ENCODE data around the gene IQCB1.
"Not testable (repeated sequence)": the region's sequence is repeated elsewhere in the genome, so short reads cannot be mapped to it uniquely, and the experiment has no call there.

Gene IQCB1

DNA sequence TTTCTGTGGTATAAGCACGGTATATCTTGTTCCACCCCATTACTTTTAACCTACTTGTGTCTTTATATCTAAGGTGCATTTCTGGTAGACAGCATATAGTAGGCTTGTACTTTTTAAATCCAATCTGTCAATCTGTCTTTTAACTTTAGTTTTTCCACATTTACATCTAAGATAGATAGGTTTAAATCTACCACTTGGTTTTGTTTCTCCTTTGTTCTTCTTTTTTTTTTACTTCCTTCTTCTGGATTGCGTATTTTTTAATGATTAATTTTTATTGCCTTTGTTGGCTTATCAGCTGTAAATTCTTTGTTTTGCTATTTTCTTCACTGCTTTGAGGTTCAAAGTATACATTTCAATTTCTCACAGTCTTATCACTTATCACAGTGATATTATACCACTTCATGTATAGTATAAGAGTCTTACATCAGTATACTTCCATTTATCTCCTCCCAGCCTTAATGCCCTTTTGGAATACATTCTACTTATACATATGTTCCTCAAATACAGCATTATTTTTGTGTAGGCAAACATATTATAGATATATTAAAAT, 31.0 kb downstream of the IQCB1 start:
- DNase-seq, result no peak

DNA sequence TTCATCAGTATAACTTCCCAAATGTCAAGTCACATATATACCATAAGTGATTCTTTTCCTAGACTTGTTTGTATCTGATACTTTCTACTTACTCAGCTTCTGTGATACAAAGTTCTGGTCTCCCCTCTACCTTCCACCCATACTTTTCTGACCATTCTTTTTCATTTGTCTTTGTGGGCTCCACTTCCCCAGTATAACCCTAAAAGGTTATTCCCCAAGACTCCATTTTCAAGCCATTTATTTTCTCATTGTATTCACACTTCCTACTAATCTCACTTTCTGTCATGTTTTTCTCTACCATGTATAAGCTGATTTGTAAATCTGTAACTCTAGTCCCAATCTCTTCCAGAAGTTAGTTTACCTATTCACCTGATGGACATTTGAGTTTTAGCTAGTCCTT, 34.0 kb downstream of the IQCB1 start:
- DNase-seq, result no peak

DNA sequence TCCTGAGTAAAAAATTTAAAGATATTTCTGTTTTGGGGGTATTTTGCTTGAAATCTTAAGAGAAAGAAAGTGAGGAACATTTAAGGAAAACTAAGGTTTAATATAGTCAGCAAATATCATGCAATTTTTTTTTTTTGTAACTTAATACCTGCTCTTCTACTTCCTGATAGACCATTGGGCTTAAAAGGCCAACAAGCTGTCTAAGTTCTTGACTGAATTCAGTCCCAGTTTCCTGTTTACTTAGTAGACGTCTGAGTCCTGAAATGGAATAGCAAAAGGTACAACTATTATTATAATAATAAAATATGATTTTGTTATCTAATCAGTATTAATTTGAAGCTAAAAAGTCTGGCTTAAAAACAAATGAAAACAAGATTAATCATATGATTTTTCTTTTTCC, 37.9 kb downstream of the IQCB1 start:
- DNase-seq, result no peak

DNA sequence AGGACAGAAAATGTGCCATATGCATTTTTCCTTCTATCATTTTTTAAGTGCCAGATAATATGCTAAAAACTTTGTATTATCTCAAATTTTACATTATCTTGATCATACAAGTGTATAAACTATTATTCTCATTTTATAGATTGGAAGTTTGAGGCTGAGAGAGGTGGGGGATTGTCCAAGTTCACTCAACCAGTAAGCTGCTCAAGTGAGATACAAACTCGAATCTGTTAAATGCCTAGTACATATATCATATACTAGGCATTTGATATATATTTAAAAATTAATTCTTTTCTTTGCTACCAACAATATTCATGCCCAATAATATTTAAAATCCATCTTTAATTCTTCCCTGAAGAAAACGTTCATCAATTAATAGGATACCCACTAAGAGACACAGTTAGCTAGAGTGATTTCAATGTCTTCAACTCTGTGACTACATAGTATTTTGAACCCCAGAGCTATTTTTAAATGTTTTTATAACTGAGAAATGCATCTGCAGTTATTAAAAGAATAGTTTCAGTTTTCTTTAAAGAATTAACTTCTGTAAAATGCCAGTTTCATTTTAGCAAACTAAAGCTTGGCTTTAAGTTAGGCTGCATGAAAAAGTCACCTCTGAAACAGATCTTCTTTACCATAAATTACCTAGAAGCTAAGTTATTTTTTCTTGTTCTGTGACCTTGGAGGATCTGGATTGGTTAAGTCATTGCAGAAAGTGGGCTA, 40.4 kb downstream of the IQCB1 start:
- DNase-seq, result no peak

DNA sequence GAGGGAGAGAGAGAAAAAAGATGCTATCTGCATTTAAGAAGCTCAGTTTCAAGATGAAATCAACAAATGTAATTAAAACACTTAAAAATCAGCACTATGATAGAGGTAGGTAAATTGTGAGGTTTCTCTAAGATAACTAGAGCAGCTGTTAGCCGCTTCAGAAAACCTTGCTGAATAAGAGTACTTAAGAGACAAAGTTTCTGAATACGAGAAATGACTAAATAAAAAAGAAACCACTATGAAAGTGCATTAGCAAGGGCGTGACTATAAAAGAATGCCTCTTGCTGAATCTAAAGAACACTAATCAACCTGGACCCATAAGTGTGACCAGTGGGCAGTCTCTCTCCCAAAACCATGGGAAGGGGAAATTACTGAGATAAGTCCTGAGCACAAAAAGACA, 41.8 kb downstream of the IQCB1 start:
- no peak for DNase-seq

DNA sequence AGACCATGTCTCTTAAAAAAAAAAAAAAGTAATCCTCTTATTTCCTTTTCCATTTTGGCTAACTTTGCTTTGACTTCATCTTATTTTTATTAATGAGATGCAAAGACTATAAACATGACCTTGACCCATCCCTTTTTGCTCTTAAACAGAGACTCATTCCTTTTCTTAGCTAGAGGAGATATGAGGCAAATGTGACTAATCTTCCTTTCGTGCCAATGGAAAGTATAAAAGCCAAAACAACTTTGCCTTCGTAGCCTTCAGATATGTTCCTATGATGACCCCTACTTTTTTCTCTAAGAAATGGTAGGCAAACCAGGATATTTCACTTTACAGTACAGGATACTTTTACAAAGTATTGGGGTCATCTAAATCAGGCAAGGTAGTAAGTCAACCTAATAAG, 48.4 kb downstream of the IQCB1 start:
- DNase-seq, result no peak

DNA sequence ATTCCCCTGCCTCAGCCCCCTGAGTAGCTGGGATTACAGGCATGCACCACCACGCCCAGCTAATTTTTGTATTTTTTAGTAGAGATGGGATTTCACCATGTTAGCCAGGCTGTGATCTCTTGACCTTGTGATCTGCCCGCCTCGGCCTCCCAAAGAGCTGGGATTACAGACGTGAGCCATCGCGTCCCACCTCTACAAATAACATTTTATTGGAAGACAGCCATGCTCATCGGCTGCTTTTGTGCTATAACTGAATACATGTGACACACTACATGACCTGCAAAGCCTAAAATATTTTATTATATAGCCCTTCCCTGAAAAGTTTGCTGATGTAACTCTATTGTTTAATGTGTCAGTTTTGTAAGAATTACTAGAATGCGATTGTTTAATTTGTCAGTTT, 52.1 kb downstream of the IQCB1 start:
- not testable (repeated sequence) for DNase-seq

DNA sequence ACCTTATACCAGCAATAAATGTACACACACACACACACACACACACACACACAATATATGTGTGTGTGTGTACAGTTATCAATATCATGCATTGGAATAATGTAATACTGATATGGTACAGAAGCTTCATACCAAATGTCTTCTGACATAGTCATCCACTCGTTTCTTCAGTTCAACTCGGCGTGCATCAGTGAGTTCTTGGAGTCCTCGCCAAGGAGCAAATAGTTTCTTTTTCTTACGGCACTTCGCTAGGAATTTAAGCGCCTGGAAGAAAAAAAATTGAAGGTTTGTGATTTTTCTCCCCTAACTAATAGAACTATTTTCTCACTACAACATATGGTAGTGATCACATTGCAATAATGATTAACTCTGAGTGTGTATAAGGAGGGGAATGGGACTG, 53.2 kb downstream of the IQCB1 start:
- DNase-seq, result no peak

DNA sequence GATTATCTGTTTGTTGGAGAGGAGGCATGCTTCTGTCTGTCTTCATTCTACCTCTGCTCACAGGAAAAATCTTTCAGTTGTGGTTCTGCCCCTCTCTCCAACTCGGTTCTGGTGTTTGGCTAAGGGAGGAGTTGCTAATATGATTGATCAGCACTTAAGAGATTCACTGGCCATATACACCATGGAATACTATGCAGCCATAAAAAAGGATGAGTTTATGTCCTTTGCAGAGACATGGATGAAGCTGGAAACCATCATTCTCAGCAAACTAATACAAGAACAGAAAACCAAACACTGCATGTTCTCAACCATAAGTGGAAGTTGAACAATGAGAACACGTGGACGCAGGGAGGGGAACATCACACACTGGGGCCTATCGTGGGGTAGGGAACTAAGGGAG, 59.8 kb downstream of the IQCB1 start:
- DNase-seq, result not testable (repeated sequence)

DNA sequence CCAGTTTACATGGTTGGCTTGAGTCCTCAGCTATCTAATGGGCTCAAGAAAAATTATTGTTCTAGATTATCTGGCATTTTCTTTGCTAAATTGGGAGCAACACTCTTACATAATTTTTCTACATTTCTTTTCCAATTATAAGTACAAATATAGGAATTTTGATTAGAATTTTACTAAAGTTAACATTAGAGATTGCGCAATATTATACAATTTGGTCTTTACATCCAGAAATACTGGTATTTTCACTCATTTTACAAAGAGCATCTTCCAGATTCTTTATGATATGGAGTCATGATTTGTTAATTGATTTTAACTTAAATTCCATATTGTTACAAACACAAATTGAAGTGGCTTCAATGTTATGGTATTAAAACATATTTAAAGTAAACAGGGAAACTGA, 65.6 kb downstream of the IQCB1 start:
- no peak for DNase-seq

DNA sequence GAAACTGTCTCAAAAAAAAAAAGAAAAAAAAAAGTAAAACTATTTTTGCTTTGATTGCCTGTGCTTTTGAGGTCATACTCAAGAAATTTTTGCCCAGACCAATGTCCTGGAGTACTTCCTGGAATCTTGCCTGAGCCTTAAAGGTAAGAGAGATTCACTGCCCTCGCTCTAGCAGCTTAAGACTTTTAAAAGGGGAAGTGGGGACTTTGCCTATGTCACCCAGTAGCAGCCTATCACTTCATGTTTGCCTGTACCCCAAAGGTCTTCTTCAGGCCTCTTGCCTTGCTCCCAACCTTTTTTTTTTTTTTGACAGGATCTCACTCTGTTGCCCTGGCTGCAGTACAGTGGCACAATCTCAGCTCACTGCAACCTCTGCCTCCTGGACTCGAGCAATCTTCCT, 66.4 kb downstream of the IQCB1 start:
- DNase-seq, result no peak

DNA sequence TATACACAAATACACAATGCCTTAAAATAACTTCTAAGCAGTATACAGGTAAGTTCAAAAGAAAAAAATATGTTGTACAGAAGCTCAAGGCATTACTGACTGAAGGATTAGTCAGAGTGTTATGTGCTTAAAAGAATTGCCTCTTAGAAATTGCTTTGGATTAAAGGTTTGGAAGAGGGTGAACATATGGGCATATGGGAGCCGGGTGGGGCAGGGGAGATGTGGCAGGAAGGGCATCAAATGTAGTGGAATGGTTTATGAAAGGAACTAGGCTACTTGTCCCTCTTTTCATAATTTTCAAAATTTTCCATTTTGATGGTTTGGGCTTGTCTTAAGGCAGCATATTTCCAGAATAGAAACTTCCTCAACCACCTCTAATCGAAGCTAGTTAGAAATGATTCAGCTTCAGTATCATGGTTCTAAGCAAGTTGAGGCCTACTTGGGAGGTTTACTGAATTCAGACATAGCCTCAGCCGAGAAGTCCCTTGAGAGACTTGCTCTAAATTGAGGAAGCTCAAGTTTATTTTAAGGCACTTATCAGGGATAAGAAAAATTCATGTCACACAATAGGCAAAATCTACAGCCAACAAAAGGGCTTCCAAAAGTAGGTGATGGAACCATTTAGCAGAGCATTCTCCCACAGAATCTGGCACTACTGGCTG, 75.2 kb downstream of the IQCB1 start:
- no peak for DNase-seq

DNA sequence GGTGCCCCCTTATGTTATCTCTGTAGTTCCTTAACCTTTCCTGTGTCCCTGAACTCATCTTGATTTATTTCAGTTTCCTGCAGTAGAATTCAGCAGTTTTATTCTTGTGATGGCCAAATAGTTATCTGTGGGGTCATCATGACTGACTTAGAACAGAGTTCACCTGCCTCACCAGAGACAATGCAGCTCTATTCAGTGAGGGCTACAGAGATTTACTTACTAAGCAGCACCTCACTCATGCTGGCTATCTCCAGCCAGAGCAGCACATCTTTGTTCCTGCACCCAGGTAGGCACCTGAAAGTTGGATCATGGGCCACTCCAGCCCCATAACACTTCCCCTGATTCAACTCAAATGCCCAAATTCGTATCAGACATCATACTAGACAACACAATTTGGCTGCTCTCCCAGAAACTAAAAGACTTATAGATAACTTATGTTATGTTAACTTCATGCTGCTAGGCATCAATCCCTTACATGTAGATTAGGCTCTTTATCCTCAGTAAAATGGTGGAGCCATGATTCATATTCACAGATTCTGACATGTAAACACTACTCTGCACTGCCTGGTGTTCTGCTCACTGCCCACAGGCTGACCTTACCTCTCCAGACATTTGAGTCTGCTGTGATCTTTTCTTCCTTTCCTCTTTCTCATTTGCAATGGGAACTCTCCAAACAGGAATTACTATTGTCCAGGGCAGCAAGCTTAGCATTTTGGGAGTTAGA, 76.0 kb downstream of the IQCB1 start:
- no peak for DNase-seq

DNA sequence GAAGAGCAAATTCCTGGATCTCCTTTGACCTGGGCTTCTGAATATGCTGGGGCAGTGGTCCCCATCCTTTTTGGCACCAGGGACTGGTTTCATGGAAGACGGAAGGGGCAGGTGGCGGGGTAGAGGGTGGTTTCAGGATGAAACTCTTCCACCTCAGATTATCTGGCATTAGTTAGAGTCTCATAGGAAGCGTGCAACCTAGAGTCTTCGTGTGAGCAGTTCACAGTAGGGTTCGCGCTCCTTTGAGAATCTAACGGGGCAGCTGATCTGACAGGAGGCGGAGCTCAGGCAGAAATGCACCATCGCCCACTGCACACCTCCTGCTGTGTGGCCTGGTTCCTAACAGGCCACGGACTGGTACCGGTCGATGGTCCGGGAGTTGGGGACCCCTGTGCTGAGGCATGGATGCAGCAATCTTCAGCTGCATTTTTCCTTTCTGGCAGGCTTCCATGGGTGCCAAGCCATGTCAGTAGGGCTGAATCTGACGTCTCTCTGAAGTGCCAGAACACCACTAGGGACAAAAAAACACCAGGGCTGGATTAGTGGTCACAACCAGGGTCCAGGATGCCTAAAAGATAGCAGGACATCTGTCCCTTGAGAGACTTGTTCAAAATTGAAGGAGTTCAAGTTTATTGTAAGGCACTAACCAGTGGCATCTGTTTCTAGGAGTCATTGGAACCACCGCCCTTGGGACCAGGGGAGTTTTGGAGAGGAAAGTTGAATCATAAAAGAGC, 76.9 kb downstream of the IQCB1 start:
- DNase-seq, result no peak

DNA sequence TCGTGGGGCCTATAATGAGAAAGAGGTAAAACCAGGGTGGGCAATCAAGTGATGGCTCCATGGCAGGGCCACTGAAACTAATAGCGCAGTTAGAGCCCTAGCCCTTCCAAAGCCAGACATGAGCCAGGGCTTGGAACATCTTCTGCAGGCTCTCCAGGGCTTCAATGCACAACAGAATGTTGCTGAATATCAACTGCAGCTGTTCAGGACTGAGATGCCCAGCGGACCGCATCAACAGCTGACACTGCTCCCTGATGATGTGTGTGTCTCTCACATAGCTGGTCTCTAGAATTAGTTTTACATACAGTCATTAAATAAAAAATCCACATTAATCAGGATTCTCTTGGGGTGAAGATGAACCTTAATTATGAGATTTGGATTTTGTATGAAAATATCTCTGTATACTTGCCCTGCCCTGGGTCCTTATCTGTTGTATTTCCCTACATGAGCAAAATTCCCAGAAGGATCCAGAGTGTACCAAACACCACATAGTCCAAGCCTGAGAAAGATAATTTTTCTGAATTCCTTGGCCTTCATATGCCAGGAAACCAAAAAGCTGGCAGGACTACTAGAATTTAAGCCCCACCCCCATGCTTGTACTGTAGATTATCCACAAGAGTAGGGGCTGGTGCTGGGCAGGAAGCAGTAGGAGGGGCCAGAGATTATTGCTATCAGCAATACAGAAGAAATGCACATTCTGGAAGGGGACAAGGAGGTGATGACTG, 77.6 kb downstream of the IQCB1 start:
- no peak for DNase-seq

DNA sequence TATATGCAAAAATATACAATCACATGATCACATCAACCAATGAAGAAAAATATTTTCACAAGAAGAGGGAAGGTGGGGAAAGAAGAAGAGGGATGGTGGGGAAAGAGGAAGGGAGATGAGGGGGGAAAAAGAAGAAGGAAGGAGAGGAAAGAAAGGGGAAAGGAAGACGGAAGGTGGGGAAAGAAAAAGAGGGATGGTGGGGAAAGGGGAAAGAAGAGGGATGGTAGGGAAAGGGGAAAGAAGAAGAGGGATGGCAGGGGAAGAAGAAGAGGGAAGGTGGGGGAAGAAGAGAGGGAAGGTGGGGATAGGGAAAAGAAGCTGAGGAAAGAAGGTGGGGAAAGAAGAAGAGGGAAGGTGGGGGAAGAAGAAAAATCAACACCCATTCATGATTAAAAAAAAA, 82.1 kb downstream of the IQCB1 start:
- no peak for DNase-seq

DNA sequence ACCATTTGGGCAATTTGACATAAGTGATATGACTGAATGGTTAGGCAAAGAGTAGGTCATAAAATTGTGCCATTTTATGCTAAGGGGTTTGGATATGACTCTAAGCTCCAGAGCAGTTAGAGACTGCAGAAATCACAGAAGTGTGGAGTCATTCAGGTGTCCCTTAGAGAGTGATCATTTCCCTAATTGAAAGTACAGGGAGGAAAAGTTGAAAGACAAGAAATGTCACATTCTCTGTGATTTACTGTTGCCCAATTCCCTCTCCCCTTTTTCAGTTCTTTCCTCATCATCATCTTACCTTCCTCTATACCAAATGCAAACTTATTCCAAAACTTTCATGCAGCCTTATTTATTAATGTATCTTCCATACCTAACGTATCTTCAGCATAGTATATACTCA, 82.6 kb downstream of the IQCB1 start:
- DNase-seq, result no peak

DNA sequence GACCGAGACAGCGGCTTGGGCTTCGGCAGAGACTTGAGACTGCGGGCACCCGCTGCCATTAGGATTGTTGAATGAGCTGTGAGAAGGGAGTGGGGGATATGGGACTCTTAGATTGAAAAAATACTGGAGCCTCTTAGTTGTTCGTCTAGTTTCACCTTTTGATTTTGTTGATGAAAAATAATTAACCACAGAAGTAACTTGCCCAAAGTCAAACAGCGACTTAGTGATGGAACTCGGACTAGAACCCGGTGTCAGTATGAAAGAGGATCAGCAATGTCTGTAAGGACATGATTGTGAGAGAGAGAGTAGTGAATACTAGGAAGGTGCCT, 84.8 kb downstream of the IQCB1 start:
- no peak for DNase-seq

DNA sequence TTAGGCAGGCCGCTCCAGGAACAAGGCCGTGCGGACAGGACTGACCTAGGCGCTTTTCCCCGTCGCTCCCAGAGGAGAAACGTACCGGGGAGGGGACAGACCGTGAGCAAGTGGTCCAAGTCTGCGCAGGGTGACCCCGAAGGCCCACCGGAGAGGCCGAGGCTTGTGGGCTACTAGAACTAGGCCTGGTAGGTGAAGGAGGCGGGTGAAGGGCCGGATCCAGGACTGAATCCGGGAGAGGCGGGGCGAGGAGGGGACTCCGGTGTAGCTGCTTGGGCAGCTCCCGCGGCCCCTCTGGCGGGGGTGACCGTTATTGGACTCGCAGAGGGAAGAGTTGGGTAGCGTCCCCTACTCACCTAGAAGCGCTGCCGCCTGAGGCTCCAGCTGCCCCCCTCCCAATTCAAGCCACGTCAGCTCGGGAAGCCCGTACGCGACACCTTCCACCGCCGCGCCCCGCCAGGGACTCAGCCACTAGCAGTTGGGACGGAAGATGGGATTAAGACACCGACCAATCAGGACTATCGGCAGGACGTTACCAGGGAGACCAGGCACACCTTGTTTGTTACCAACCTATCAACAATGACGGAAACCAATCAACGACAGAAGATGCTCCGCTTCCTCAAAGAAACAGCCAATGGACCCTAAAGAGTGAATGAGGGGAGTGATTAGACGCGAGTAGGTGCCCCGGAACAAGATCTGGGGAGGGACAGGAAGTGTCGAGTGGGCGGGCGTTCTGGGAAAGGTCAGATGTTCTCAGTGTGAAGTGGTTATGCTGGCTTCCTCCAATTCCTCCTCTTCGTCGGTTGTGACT, 85.4 kb downstream of the IQCB1 start, which contains the start of gene GOLGB1:
TSS of gene GOLGB1 (minus strand) at position 466 of the 811 bp plus-strand sequence. CDS start 18,770 bp downstream, outside the sequence.
- peak; percentile 98 for DNase-seq

DNA sequence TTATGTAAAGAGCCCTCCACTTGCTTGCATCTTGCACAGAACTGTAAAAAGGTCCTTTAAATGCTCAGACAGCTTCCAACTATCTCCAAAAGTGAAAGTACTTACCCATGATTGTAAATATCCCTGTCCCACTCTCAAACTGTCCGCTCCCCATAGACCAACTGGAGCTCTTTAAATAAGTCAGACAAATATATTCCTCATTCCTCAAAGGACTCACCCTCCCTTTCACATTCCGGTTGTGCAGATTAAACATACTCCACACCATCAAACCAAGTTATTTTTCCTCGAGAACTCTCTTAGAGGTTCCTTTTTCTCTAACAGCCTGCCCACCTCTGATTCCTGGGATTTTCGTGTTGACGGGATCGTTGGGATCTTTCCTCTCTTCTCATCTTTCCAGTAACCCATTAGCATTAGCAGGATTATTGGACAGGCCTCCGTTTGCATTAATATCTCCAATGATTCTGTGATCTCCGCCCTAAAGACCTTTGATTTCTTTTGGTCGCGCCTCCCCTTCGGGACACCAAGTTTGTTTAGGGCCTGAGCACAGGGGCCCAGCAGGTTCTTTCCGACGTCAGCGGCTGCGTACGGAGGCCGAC, 86.1 kb downstream of the IQCB1 start:
- peak; percentile 28 for DNase-seq

DNA sequence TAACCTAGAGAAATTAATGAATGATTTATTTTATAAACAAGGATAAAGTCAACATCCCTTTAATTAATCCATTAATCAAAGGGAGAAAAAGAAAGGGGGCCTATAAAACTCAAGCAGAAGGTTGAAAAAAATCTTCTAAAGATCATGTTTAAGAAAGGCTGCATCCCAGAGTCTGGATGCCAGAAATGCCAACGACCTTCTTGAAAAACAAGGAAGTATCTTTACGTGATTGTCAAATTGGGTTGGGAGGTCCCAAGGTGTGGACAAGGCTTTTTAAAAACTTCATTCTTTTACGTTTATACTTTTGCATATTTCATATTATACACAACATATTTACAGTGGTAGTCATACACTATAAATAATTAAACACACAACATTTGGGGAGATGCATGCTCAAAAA, 86.9 kb downstream of the IQCB1 start:
- DNase-seq, result no peak

All from GDM1 (cell line).